PFSK-1 (cell line): Measurements from ENCODE around the gene BIK.

Experiments used
- POLR2AphosphoS5 ChIP-seq: IDR thresholded peaks from 2 replicates; pipeline ENCODE4 v1.6.1; 2012; ENCODE audit warnings: low read depth, mild to moderate bottlenecking, control low read depth, low read length, moderate library complexity
- SIN3A ChIP-seq: IDR thresholded peaks from 2 replicates; pipeline ENCODE4 v1.6.1; 2012; ENCODE audit warnings: mild to moderate bottlenecking, low read length, moderate library complexity, borderline replicate concordance; ENCODE audit not compliant: insufficient read depth
- TAF1 ChIP-seq: IDR thresholded peaks from 2 replicates; pipeline ENCODE4 v1.6.1; 2012; ENCODE audit warnings: low read length, control low read depth, borderline replicate concordance; ENCODE audit not compliant: insufficient read depth
- TF ChIP-seq, protein P1 (sequence below), 2 experiments: IDR thresholded peaks; 2 replicates each; pipeline versions ENCODE4 v1.6.1 to v1.8.0; 2011 to 2012; ENCODE audit warnings: low read depth in 2 of 2, low read length in 2 of 2, control low read depth in 1 of 2, inconsistent platforms in 1 of 2, mild to moderate bottlenecking in 1 of 2, moderate library complexity in 1 of 2; ENCODE audit not compliant: insufficient read depth in 1 of 2

DNA sequence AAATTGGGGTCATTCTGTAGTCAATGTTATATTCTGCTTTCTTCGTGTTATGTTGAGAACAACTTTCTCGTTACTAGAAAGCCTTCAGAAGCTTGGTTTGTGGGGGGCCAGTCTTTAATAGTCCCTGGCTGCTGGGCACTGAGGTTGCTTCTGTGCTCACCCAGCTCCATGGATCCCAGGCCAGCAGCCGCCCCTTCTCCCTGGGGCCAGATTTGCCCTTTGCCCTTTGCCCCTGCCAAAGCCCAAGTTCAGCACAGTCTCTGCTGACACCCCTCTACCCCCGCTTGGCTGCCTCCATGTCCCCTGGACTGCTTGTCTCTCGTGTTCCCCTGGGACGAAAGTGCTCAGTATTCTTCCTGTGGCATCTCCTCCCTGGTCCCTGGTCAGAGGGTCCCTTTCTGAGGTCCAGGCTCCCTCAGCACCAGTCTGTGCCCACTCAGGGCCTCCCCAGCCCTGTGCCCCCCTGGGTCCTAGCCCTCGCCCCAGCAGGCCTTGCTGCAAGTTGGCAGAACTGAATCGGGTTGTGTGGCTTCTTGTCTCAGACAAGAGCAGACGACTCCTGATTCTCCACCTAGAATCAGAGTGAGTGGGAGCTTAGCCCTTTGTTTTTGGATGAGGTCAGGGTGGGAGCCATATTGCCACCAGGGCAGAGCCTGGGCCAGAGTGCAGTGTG is 47.5 kb downstream of the BIK start:
- no peak for TF ChIP-seq POLR2AphosphoS5
- TF ChIP-seq, protein P1, sequence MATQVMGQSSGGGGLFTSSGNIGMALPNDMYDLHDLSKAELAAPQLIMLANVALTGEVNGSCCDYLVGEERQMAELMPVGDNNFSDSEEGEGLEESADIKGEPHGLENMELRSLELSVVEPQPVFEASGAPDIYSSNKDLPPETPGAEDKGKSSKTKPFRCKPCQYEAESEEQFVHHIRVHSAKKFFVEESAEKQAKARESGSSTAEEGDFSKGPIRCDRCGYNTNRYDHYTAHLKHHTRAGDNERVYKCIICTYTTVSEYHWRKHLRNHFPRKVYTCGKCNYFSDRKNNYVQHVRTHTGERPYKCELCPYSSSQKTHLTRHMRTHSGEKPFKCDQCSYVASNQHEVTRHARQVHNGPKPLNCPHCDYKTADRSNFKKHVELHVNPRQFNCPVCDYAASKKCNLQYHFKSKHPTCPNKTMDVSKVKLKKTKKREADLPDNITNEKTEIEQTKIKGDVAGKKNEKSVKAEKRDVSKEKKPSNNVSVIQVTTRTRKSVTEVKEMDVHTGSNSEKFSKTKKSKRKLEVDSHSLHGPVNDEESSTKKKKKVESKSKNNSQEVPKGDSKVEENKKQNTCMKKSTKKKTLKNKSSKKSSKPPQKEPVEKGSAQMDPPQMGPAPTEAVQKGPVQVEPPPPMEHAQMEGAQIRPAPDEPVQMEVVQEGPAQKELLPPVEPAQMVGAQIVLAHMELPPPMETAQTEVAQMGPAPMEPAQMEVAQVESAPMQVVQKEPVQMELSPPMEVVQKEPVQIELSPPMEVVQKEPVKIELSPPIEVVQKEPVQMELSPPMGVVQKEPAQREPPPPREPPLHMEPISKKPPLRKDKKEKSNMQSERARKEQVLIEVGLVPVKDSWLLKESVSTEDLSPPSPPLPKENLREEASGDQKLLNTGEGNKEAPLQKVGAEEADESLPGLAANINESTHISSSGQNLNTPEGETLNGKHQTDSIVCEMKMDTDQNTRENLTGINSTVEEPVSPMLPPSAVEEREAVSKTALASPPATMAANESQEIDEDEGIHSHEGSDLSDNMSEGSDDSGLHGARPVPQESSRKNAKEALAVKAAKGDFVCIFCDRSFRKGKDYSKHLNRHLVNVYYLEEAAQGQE (IDR thresholded peaks at IDR 0.05; ENCODE audit: insufficient read depth in 1 of 2, low read depth in 2 of 2, low read length in 2 of 2) = no peak
- no peak for TF ChIP-seq TAF1
- no peak for TF ChIP-seq SIN3A
